Activated CD4-positive, CD25-positive, alpha-beta regulatory T cell treated with anti-CD3 and anti-CD28 coated beads, Interleukin-2, amount 50 U/mL, for 16 hours (primary cell): ENCODE measurements around the gene KDM4B.
A peak's percentile ranks its signal among the peaks of the same experiment; 100 is the strongest.

ENCODE experiments used
- DNase-seq: peaks from one replicate; pipeline ENCODE4 v3.0.0-alpha.2; 2020; ENCODE audit warnings: low read depth, low spot score

KDM4B gene

GRCh38 chr19:5012688-5013457 lies 44.0 kb downstream of the KDM4B start:
- DNase-seq, result no peak

DNA sequence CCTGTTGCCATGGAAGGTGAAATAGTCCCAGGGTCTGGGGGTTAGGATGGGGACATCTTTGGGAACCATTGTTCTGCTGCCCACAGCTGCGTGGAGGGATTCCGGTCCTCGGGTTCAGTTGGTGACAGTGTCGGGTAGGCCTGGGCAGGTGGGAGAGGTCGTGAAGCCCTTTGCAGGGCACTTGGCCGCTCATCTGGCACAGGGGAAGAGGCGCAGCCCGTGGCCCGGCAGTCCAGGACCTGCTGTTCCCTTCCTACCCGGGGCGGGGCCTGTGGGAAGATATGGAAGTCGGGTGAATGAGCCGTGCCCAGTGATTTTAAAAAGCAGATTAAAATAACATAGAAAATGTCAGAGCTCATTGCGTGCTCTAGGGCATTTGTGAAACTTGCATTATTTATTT lies 44.8 kb downstream of the KDM4B start:
- no peak for DNase-seq

DNA sequence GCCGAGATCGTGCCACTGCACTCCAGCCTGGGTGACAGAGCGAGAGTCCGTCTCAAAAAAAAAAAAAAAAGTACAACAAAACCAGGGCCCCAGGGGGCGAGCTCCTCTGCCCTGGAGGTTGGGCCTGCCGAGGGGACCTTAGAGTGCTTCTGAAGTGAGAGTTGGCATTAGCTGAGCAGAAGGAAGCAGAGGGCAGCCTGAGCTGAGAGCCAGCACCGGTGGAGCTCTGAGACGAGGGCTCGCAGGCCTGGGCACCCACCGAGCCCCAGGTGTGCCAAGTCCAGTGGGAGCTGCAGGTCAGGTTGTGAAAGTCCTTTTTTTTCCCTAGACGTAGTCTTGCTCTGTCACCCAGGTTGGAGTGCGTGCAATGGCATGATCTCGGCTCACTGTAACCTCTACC lies 46.0 kb downstream of the KDM4B start:
- no peak for DNase-seq

DNA sequence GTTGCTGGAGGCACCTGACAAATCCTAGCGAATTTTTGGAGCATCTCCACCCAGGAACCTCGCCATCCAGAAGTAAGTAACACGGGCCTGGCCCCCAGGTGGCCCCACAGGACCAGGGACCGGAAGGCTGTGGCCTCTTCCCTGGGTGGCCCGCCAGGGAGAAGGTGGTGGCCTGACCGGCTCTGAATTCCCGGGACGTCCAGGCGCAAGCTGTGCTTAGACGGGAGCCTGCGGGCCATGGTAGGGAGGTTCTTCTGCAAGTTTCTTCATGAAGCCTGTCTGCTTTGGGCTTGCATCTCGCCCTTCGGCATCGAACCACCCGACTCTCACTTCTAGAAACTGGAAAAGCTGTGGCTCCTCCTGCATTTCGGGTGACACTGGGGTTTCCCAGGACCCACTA lies 47.4 kb downstream of the KDM4B start:
- DNase-seq, result no peak

GRCh38 chr19:5016781-5017180 lies 47.9 kb downstream of the KDM4B start:
- no peak for DNase-seq

GRCh38 chr19:5017235-5017634 lies 48.3 kb downstream of the KDM4B start:
- no peak for DNase-seq

DNA sequence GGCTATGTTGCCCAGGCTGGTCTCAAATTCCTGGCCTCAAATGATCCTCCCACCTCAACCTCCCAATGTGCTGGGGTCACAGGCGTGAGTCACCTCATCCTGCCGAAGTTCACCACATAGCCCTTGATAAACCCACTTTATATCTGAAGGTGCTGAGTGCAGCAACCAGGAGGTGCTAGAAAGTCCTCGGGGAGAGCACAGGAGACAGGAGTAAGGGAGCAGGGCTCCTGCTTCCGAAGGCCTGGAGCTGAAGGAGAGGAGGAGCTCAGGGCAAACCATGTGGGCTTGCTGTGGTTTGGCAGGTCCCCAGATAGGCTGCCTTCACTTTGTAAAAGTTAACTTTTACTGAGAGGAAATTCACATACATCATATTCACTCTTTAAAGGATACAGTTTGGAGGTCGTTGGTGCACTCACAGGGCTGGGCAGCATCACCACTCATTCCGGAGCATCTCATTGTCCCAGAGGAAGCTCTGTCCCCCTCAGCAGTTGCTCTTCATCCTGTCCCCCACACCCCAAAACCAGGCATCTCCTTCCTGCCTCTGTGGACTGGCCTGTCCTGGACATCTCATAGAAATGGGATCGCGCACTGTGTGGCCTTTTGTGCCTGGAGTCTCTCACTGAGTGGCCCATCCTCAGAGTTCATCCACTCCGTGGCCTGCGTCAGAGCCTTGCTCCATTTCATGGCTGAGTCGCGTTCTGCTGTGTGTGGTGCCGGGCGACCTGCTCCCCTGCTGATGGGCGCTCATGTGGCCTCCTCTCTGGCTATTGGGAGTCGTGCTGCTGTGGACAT lies 49.5 kb downstream of the KDM4B start:
- no peak for DNase-seq

DNA sequence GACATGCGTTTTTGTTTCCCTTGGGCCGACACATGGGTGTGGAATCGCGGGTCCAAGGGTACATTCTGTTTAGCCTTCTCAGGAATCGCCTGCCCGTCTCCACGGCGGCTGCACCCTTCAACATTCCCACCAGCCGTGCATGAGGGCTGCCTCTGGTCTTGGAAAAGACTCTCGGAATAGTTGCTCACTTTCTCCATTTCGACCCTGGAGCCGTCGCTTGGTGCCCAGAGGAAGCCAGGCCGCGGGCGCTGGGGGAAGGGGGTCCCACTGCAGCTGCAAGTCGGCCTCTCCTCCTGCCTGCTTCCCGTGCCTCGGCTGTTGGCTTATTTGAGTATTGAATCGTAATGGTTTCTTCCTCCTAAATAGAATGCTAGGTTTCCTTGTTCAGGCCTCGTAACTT lies 51.5 kb downstream of the KDM4B start:
- DNase-seq, result no peak

GRCh38 chr19:5021046-5021445 lies 52.1 kb downstream of the KDM4B start:
- no peak for DNase-seq

DNA sequence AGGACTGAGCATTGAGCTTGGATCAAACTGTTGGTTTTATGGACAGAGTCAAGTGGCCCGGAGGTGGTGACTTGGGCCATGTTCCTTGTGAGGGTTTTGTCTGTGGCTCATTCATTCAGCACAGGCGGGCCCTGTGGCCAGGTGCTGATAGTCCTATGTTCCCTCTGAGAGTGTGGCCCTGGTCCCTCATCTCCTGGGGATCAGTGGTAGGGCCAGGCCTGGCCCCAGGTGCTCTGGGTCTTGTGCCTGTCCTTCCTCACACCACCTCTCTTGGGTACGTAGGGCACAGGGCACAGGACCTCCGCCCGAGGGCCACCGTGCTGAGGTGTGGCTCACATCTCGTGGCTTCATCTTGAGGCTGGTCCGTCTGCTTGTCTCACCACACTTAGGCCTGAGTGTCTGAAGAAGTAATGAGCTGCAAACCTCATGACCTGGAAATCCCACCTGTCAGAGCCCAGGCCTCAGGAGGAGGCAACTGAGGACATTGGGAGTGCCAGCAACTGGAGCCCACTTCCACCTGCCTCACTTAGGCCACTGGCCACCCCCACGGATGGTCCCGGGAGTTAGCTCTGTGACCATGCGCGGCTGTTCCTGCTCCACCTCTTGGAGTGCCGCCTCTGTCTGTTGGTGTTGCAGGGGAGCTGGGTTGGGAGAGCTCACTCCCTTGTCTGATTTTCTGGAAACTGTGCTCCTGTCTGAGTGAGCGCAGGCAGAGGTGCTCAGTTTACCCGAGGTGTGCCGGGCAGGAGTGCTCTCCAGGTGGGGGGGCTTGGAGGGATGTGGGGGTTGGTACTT lies 53.4 kb downstream of the KDM4B start:
- no peak for DNase-seq

GRCh38 chr19:5023128-5023571 lies 54.2 kb downstream of the KDM4B start:
- DNase-seq, result no peak

DNA sequence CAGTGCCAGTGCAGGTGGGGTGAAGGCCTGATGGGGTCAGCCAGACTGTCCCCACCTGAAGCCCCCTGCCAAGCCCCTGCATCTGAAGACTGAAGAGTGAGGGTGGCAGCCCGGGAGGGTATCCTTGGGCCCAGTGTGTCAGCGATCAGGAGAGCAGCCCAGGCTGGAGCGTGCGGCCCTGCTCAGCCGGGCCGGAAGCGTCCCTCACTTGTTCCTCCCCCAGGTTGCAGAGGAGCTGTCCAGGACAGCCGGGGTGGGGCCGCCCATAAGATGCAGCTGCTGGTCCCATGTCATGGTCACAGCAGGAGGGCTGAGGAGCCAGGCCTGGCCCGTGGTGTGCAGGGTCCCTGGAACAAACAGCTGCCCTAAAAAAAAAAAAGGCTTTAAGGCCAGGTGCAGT lies 55.4 kb downstream of the KDM4B start:
- DNase-seq, result no peak

DNA sequence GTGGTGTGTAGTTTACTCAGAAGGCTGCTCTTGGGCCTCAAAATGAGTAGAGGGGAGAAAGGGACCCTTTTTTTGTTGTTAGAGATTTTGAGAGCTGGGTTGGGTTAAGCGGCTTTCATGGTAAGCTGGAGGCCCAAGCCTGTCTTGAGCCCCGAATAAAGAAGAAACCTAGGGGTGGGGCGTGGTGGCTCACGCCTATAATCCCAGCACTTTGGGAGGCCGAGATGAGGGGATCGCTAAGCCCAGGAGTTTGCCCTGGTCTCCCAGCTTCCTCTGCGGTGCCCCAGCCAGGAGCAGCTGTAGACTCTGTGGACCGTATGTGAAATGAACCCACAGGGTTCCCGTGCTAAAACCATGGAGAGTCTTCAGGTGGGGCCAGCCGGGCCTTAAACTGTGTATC lies 56.1 kb downstream of the KDM4B start:
- no peak for DNase-seq

DNA sequence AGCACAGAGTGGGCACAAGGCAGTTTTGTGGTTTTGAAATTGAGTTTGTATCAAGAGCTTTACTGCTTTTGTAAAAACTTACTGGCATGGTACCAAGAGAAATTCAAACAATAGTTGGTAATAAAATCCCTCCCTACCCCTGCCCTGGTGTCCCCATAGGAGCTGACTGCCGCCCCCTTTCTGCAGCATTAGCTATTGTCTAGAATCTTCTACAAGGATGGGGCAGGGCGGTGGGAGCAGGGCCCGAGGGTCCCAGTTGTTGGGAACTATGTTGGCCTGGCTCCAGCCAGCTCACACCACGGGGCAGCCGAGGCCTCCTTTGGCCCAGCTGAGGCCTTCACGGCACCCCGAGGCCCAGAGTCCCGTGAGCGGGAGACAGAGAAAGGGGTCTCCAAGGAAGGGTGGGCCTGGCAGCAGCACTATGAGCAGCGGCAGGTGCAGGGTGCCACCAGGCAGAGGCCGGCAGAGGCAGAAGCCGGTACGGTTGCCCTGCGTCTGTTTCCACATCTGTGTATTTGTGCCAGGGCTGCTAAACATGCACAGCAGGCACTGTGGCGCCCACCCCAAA lies 57.9 kb downstream of the KDM4B start:
- DNase-seq, result no peak

GRCh38 chr19:5028229-5028886 lies 59.4 kb downstream of the KDM4B start:
- no peak for DNase-seq

DNA sequence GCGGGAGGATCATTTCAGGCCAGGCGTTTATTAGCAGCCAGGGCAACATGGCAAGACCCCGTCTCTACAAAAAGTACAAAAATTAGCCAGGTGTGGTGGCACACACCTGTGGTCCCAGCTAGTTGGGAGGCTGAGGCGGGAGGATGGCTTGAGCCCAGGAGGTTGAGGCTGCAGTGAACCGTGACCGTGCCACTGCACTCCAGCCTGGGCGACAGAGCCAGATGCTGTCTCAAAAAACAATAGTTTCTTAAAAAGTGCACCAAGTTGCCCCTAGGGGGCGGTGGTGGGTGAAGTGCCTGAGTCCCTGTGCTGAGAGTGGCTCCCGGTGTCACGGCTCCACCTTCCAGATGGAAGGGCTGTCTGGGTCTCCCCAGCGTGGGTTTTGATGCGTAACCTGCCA lies 60.7 kb downstream of the KDM4B start:
- DNase-seq, result peak; percentile 23

DNA sequence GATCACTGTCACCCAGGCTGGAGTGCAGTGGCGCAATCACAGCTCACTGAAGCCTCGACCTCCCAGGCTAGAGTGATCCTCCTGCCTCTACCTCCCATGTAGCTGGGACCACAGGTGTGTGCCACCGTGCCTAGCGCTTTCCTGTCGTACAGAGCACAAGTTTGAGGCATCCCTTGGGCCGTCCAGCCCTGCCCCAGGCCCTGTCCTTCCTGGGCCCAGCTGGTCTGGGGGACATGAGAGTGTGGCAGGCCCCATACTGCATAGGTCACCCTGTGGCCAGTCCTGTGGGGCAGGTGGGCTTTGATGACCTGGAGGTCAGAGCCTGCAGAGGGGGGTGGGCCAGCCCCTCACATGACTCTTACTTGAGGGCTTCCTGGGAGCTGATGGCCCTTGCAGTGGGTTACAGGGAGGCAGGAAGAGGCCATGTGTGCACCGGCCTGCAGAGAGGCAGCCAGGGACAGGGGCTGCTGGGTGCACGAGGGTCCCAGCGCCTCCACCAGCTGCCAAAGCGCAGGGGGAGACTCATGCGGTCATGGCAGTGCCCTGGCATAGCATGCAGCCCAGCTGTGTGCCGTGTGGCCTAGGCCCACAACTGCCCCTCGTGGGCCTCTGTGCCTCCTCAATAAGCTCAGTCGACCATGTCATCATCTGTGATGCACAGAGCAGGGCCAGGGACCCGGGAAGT lies 61.4 kb downstream of the KDM4B start:
- no peak for DNase-seq

- no peak for DNase-seq
Measured at GRCh38 chr19:5030822-5031221, 61.9 kb downstream of the KDM4B start.

DNA sequence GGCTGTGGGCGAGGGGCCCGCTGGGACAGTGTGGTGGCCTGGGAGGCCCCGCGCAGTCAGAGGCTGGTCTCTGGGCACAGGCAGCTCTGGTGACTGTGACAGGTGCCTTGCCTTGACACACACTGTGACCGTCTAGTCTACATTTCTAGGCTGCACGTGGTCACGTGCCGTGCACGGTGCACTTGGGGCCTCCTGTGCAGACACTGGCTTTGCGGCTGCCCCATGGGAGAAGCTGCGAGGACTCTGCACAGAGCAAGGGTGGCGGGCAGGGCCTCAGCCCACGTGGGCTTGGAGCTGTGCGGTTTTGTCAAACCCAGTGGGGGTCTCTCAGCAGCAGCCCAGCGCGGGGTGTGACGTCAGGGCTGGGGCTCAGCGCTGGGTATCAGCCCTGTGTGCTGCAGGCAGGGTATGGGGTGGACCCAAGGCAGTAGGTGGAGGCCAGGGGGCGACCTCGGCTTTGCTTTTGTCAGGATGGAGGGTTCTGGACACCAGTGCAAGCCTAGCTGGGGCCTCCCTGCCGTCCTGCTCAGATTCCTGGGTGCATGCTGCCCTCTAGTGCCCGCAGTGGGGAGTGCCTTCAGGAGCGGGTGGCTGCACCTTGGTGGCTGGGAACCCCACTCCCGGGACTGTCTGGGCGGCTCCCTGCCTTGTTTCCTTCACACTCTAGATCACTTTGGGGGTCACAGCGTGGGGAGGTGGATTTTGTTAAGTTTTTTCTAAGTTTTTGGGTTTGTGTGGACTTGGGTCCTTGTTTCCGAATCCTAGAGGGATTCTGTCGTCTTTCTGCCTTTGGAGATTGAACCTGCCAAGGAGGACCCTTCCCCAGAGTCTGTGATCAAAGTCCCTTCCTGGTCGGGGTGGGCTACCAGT lies 62.6 kb downstream of the KDM4B start:
- DNase-seq, result peak; percentile 73
